Osteoblast (primary cell): ENCODE results near the gene POU4F2. TPM values are rescaled to one million over a fixed set of nuclear protein-coding genes. Genes with fewer than 3 reads are reported as not detected.

Source experiments
- DNase-seq: peaks from one replicate; pipeline ENCODE4 v3.0.0; 2011; ENCODE audit warnings: low spot score, mixed read lengths; ENCODE audit not compliant: insufficient read length; ENCODE audit errors: missing footprints
- H2AFZ ChIP-seq: 2 replicates; pipeline ENCODE4 v1.6.0; 2011; ENCODE audit warnings: mild to moderate bottlenecking, low read length
- H3K27ac ChIP-seq: 2 replicates; pipeline ENCODE4 v1.5.1; 2011; ENCODE audit warnings: mild to moderate bottlenecking, low read depth, low read length, moderate library complexity
- H3K27me3 ChIP-seq: 2 replicates; pipeline ENCODE4 v1.6.0; 2012; ENCODE audit warnings: mild to moderate bottlenecking, control low read depth, inconsistent platforms, low read length, moderate library complexity; ENCODE audit not compliant: insufficient read depth
- H3K36me3 ChIP-seq: 2 replicates; pipeline ENCODE4 v1.5.1; 2011; ENCODE audit warnings: mild to moderate bottlenecking, low read length, control low read depth, moderate library complexity; ENCODE audit not compliant: insufficient read depth
- H3K4me1 ChIP-seq: 2 replicates; pipeline ENCODE4 v1.5.1; 2011; ENCODE audit warnings: mild to moderate bottlenecking, low read length, control low read depth, moderate library complexity; ENCODE audit not compliant: insufficient read depth
- H3K4me2 ChIP-seq: 2 replicates; pipeline ENCODE4 v1.6.0; 2011; ENCODE audit warnings: mild to moderate bottlenecking, low read length; ENCODE audit not compliant: insufficient read depth
- H3K4me3 ChIP-seq: fragments of 200-600 bp; sonication (generic); 3 replicates; pipeline ENCODE4 v1.5.1; 2012; ENCODE audit warnings: mild to moderate bottlenecking, low read length, inconsistent platforms; ENCODE audit not compliant: insufficient read depth
- H3K79me2 ChIP-seq: 2 replicates; pipeline ENCODE4 v1.6.0; 2012; ENCODE audit warnings: mild to moderate bottlenecking, low read length, control low read depth, inconsistent platforms; ENCODE audit not compliant: insufficient read depth
- H3K9me3 ChIP-seq: 2 replicates; pipeline ENCODE4 v1.5.1; 2011; ENCODE audit warnings: low read depth, low read length, control low read depth
- H4K20me1 ChIP-seq: 2 replicates; pipeline ENCODE4 v1.6.0; 2012; ENCODE audit warnings: mild to moderate bottlenecking, low read length, control low read depth; ENCODE audit not compliant: insufficient read depth
- total RNA-seq: library from RNA; depleted of rRNA; stranded (reverse); fragments of >200 nt; gene quantifications from 2 replicates; pipeline ENCODE4 v1.2.3, GENCODE V29; 2012
- TF ChIP-seq, protein P1 (sequence below): IDR thresholded peaks from 2 replicates; pipeline ENCODE4 v1.5.1; 2011; ENCODE audit warnings: mild to moderate bottlenecking, low read depth, low read length, moderate library complexity; ENCODE audit errors: extremely low read depth

Gene POU4F2
- total RNA-seq, 1 donor: not detected

DNA sequence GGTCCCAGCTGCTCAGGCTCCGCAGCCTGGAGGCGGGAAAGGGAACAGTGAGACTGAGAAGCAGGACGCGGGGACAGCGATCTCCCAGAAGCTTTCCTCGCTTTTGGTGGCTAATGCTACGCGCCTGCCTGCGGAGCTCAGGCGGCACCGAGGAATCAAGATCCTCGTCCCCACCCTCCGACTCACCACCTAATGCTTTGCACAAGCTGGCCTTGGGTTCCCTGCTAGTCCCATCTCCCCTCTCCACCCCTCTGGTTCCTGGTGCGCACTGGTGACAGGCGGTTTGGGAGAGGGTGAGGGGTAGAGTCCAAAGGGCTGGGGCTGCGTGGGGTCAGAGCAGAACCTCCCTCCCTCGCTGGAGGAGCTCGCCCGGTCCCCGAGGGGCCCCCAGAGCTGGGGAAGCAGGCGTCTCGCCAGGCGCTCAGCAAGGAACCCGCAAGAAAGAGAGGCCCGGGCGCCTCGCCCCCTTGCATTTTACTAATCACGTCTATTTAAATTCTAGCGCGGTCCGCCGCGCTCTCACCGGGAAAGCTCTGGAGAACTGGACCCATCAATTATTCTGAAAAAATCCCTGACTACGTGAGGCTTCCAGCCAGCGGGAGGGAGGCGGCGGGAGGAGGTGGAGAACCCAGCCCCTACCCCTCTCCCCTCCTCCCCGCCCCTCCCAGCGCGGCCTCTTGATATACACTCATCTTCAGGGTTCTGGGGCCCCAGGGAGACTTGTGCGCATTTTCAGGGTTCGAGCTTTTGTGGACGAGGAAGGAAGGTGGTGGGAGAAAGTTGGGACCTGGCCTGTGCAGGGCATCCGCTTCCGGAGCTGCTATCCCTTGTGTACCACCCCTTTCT is 9.1 kb downstream of the POU4F2 start:
- Histone ChIP-seq H3K79me2 (no peaks in the 10 kb centered on the region), H3K4me3 (no peak overlapping the region), H3K4me2 (no peak overlapping the region), H3K27me3 (peaks cover 63% of the 10 kb centered on the region), H3K36me3 (no peaks in the 10 kb centered on the region), H3K27ac (no peak overlapping the region), H2AFZ (no peak overlapping the region), H4K20me1 (no peaks in the 10 kb centered on the region), H3K4me1 (no peaks in the 10 kb centered on the region), H3K9me3 (no peaks in the 10 kb centered on the region)
- TF ChIP-seq, protein P1, sequence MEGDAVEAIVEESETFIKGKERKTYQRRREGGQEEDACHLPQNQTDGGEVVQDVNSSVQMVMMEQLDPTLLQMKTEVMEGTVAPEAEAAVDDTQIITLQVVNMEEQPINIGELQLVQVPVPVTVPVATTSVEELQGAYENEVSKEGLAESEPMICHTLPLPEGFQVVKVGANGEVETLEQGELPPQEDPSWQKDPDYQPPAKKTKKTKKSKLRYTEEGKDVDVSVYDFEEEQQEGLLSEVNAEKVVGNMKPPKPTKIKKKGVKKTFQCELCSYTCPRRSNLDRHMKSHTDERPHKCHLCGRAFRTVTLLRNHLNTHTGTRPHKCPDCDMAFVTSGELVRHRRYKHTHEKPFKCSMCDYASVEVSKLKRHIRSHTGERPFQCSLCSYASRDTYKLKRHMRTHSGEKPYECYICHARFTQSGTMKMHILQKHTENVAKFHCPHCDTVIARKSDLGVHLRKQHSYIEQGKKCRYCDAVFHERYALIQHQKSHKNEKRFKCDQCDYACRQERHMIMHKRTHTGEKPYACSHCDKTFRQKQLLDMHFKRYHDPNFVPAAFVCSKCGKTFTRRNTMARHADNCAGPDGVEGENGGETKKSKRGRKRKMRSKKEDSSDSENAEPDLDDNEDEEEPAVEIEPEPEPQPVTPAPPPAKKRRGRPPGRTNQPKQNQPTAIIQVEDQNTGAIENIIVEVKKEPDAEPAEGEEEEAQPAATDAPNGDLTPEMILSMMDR: no peak
- no peak for DNase-seq

DNA sequence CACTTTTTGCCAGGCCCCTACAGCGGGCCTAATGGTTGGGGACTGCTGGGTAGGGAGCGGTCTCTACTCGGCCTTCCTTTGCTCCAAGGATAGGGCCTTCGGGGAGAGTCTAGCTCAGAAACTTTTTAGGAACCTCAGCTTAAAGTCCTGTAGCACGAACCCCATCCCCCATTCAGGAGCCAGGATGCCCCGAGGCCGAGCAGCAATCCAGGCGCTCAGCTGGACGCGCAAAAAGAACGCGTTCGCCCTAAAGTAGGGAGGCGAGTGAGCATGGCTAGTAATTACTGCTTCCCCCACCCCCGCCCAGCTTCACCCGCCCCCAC is 9.7 kb downstream of the POU4F2 start:
- Histone ChIP-seq H3K4me3 (no peak overlapping the region), H2AFZ (no peak overlapping the region), H3K36me3 (no peaks in the 10 kb centered on the region), H3K27ac (no peak overlapping the region), H3K4me2 (no peak overlapping the region), H3K9me3 (no peaks in the 10 kb centered on the region), H3K79me2 (no peaks in the 10 kb centered on the region), H3K4me1 (no peaks in the 10 kb centered on the region), H4K20me1 (no peaks in the 10 kb centered on the region), H3K27me3 (peaks cover 66% of the 10 kb centered on the region)
- no peak for DNase-seq
- TF ChIP-seq, protein P1: no peak

DNA sequence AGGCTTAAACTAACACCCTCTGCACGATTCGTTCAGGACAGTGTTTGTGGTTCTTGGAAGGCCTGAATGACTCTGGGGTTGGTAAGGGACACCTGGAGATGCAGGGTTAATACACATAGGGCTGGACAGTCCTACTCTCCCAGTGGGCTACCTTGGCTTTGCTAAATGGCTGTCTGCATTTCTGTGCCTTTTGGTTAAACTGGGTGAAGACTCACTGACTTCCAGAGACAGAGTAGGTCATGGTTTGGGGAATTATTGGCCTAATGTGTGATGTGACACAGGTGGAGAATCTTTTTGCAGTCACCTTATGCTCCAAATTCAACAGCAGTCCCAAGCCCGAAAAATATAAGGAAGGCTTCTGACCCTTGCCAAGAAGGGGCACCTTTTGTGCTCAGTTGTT is 10.5 kb downstream of the POU4F2 start:
- no peak for DNase-seq
- H3K79me2 ChIP-seq: no peaks in the 10 kb centered on the region
- H2AFZ ChIP-seq: no peak overlapping the region
- H3K27ac ChIP-seq: no peak overlapping the region
- H3K4me3 ChIP-seq: no peak overlapping the region
- no peaks in the 10 kb centered on the region for H3K4me1 ChIP-seq
- H3K4me2 ChIP-seq: no peak overlapping the region
- TF ChIP-seq, protein P1: no peak
- H3K36me3 ChIP-seq: no peaks in the 10 kb centered on the region
- H3K9me3 ChIP-seq: no peaks in the 10 kb centered on the region
- H4K20me1 ChIP-seq: no peaks in the 10 kb centered on the region
- peaks cover 72% of the 10 kb centered on the region for H3K27me3 ChIP-seq

DNA sequence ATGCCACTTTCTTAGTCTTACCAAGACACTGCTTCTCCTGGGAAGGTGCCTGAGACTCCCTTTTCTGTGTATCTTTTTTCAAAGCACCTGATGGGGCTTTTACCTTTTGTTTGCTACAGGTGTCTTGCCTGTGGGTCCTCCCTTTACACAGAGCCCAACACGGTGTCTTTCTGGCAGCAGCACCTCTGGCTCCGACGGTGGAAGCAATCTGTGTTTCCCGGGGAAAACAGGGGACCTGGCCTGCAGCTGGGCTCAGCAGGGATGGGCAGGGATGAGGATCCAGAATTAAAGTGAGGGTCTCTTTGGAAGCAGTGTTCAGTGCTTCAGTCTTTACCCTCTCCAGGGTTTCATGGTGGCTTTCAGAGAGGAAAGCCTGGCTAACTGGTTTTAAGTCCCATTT is 11.3 kb downstream of the POU4F2 start:
- Histone ChIP-seq H3K9me3 (no peaks in the 10 kb centered on the region), H3K27me3 (peaks cover 72% of the 10 kb centered on the region), H3K4me2 (no peak overlapping the region), H3K27ac (no peak overlapping the region), H3K4me1 (no peaks in the 10 kb centered on the region), H3K36me3 (no peaks in the 10 kb centered on the region), H2AFZ (no peak overlapping the region), H3K4me3 (no peak overlapping the region), H3K79me2 (no peaks in the 10 kb centered on the region), H4K20me1 (no peaks in the 10 kb centered on the region)
- DNase-seq: no peak
- TF ChIP-seq, protein P1: no peak
